ELF-1 (cell line): Measurements from ENCODE around the gene C4orf36.
"Not testable (repeated sequence)": the region's sequence is repeated elsewhere in the genome, so short reads cannot be mapped to it uniquely, and the experiment has no call there.

Source experiments
- DNase-seq: peaks from one replicate; pipeline ENCODE4 v3.0.0-alpha.2; 2016; ENCODE audit warnings: low read depth, low spot score

C4orf36 gene

GRCh38 chr4:86917212-86918039 is 25.2 kb upstream of the C4orf36 start:
- no peak for DNase-seq

GRCh38 chr4:86916392-86916791 is 24.2 kb upstream of the C4orf36 start:
- no peak for DNase-seq

DNA sequence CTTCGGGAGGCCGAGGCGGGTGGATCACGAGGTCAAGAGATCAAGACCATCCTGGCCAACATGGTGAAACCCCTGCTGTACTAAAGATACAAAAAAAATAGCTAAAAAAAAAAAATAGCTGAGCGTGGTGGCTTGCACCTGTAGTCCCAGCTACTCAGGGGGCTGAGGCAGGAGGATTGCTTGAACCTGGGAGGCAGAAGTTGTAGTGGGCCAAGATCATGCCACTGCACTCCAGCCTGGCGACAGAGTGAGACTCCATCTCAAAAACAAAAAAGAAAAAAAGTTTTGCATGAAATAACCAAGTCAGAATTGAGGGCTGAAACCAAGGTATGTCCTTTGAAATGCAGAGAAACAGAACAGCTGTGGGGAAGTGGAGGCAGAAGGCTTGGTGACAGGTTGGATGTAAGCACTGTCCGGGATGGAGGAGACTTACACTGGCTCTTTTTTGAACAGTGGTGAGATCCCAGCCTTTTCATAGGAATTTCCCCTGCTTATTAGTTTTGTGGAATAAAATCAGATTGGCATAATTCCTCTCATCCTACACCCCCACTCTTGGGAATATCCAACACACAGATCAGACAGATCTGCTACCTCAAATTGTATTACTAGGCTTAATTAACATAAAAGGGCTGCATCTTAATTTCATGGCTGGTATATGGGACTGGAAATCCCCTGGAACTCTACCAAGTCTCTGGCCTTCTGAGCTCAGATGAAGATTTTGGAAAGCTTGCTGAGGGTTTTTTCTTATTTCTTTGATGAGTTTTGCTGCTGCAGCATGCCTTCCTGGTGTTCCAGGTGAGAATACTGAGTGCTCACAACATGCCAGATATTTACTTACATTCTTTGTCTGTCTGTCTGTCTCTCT is 18.8 kb upstream of the C4orf36 start:
- DNase-seq: no peak

GRCh38 chr4:86910369-86910768 is 18.1 kb upstream of the C4orf36 start:
- DNase-seq: no peak

DNA sequence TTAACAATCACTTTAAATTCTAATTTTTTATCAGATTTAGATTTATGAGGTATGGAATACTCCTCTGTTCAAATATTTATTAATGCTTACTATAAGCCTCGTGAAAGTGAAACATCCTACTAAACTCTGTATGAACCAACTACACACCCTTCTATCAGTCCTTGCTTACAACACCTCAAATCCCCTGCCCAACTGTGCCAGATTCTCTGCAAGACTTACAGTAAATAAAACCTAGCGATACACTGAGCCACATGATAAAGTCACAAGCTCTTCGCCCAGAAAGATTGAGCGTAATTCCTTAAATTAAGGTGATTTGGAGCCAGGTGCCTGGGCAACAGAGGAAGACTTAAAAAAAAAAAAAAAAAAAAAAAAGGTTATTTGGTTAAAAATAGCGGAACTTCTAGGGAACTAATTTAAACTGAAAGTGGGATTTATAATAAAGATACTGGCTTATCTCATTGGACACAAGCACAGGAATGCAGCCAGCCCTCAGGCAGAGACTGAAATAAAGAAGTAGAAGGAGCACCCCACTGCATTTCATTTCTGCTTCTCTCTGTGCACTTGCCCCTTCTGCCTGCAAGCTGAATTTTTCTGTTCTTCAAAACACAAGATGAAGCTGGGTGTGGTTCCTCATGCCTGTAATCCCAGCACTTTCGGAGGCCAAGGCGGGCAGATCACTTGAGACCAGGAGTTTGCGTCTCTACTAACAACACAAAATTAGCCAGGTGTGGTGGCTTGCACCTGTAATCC is 17.5 kb upstream of the C4orf36 start:
- DNase-seq: no peak

DNA sequence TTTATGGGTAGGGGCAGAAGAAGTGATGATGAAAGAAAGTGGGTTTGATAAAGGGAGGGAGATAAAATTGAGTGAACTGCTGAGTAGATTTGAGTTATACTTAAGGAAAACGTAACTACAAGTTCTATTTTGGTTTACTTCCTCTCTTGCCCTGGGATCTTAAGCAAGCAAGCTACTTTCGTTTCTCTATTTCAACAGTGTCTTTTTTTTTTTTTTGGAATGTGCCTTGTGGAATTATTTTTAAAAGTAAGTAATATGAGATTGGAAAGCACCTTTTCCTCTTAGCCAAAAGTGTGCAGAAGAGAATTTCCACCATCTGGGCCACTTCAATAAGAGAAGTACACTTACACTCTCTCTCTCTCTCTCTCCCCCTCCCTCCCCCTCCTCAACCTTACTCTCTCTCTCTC is 16.0 kb upstream of the C4orf36 start:
- DNase-seq: no peak

DNA sequence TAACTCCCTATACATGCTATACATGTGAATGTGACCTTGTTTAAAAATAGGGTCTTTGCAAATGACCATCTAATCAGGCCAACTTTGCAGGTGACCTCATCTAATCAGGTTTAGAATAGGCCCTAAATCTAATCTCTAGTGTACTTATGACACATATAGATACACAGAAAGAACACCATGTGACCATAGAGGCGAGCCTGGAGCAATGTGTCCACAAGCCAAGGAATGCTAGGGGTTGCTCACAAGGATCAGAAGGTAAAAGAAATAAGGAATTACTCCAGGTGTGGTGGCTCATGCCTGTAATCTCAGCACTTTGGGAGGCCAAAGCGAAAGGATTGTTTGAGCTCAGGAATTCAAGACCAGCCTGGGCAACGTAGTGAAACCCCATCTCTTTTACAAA is 9.6 kb upstream of the C4orf36 start:
- DNase-seq: no peak

- DNase-seq: peak; percentile 32
Observed at GRCh38 chr4:86898562-86898961, 6.3 kb upstream of the C4orf36 start.

- DNase-seq: no peak
Observed at GRCh38 chr4:86896596-86896995, 4.4 kb upstream of the C4orf36 start.

DNA sequence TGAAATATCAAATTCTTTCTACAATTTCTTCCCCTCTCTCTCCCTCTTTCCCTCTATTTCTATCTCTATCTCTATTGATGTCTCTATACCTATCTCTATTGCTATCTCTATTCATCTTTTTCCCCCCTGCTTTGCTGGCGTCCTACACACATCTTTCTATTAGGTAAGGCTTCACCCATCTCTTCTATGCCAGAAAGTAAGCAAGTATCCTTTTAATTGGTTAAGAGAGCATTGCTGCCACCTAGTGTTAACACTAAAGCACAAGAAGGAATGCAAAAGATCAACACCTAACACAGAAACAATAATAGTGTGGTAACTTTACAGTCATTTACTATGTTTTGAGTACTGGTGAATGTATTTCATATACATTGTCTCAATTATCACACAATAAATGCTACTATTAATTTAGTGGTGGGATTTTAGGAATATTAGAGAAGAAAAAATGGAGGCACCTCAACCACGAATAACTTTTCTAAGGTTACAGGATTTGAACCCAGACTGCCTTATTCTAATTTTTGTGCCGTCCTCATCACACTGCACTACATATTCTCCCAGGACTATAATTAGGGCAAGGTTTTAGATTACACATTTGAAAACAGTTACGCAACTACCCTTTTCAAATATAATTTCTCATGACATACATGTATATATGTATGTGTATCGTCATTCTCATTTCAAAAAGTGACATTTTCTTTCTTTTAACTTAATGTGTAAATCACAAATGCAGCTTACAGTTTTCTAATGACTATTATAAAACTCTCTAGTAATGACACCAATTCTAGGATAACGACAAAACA is 3.7 kb upstream of the C4orf36 start:
- no peak for DNase-seq

- no peak for DNase-seq
Observed at GRCh38 chr4:86894455-86894854, 2.2 kb upstream of the C4orf36 start.

DNA sequence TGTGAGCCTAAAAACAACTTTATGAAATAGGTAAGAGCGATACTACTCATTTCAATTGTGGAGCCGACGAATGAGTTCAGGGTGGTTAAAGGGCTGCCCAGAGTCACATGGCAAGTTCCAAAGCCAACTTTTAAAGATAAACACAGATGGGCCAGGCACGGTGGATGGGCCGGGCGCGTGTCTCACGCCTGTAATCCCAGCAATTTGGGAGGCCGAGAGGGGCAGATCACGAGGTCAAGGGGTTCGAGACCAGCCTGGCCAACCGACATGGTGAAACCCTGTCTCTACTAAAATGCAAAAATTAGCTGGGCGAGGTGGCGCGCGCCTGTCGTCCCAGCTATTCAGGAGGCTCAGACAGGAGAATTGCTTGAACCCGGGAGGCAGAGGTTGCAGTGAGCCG is 914 bp upstream of the C4orf36 start:
- no peak for DNase-seq

GRCh38 chr4:86892636-86892960 is 376 bp upstream of the C4orf36 start:
- DNase-seq: no peak

DNA sequence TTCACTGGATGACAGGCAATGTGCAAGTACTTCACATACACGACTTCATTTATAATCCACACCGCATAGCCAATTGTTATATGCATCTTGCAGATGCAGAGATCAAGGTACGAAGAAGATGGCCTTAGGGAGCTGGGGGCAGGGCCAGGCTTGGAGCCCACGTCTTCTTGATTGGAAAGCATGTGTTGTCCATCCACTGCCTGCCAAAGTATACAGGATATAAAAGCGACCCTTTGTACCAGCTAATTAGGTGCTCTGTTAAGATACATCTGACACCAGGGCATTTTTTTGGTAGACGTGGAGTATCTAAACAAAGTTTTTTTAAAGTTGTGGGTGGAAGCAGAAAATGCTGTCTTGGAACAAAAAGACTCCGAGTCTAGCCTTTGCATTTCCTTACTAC is 1.4 kb downstream of the C4orf36 start:
- no peak for DNase-seq

GRCh38 chr4:86879641-86880040 is 12.6 kb downstream of the C4orf36 start:
- no peak for DNase-seq

GRCh38 chr4:86878640-86879039 is 13.6 kb downstream of the C4orf36 start:
- DNase-seq: no peak

DNA sequence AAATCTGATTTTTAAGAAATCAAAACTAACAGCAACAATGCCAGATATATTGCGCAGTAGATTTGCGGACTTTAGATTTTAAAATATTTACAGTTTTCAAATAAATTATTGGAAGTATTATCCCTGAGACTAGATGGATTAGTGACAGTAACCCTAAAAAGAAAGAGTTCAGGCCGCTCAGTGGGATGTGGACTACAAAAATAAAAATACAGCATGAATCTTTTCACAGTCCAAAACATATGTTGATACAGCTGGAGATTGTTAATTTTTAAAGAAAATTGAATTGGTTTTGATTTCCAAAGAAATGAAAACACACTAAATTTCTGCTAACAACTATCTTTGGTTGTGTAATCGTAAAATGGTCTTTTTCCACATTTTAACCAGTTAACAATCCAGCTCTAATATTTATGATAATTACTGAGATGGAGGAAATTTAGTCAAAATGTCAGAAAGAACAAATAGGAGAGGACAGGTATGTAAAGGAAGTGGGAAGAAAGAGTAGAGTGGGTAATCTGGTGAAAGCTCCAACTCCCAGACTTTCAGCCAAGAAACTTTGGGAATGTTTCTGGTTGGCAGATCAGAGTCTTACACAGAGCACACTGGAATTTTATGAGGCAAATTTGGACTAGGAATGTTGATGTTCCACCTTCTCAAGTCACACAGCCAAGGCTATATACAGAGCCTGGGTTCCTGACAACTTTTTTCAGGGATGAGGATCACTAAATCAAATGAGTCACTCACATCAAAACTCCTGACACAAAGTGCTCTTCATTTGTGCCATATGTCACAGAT is 15.1 kb downstream of the C4orf36 start:
- DNase-seq: no peak

DNA sequence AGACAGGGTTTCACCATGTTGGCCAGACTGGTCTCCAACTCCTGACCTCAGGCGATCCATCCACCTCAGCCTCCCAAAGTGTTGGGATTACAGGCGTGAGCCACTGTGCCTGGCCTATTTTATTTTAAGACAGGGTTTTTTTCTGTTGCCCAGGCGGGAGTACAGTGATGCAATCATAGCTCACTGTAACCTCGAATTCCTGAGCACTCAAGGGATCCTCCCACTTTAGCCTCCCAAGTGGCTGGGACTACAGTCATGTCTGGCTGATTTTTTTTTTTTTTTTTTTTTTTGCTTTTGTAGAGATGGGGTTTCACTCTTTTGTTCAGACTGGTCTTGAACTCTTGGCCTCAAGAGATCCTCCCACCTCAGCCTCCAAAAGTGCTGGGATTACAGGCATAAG is 16.8 kb downstream of the C4orf36 start:
- DNase-seq: not testable (repeated sequence)

- DNase-seq: no peak
Observed at GRCh38 chr4:86872135-86872534, 20.1 kb downstream of the C4orf36 start.

DNA sequence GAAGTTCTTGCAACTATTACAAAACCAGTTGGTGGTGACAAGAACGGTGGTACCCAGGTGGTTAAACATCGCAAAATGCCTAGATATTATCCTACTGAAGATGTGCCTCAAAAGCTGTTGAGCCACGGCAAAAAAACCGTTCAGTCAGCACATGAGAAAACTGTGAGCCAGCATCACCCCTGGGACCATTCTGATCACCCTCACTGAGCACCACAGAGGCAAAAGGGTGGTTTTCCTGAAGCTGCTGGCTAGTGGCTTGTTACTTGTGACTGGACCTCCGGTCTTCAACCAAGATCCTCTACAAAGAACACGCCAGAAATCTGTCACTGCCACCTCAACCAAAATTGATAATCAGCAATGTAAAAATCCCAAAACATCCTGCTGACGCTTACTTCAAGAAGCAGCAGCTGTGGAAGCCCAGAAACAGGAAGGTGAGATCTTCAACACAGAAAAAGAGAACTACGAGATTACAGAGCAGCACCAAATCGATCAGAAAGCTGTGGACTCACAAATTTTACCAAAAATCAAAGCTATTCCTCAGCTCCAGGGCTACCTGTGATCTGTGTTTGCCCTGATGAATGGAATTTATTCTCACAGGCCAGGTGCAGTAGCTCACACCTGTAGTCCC is 21.7 kb downstream of the C4orf36 start:
- DNase-seq: no peak
